Astrocyte (in vitro differentiated cells and primary cell): Measurements from ENCODE around the gene CARD9.

Experiments used
- EZH2 ChIP-seq: IDR thresholded peaks from 2 replicates; pipeline ENCODE4 v1.6.1; 2012; ENCODE audit warnings: mild to moderate bottlenecking, low read length, inconsistent platforms; ENCODE audit not compliant: insufficient read depth
- TF ChIP-seq, protein P1 (sequence below): IDR thresholded peaks from 2 replicates; pipeline ENCODE4 v1.5.1; 2011; ENCODE audit warnings: low read depth, mild to moderate bottlenecking, inconsistent platforms, low read length, moderate library complexity; ENCODE audit not compliant: insufficient read depth

DNA sequence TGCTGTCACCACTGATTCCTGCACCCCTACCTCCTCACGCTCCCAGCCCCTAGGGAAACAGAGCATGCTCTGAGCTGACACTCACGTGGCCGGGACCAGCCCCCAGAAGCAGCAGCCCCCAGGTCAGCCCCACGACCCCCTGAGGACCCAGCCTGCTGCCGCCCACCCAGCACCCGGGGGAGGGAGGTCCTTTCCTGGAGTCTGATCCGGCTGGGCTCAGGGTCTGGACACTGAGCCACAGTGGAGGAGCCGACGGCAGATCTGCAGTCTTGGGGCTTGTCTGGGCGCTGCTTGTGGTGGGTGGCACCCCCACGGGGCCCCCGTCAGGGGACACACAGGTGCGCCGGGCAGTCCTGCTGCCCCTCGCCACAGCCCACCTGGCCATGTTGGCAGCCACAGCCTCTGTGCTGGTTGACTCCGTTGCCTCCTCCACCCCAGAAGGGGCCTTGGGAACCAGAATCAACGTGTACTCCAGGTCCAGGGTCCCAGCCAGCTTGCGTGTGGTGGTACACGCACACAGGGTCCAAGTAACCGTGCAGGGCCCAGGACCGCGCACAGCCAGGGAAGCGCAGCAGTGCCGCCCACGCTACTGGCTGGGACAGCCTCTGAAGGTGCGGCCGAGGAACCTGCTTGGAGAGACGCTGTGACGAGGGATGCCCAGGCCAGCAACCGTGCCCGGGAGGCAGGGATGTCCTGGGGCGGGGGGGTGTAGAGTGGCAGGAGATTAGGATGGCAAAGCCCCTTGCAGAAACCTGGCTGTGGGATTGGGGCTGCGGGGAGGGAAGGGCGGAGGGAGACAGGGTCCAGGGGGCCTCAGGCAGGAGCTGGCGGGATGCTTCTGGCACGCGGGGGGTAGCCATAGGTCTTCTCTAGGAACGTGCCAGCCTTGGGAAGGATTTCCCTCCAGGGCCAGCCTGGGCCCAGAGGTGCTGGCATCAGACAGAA, 13.4 kb downstream of the CARD9 start:
- TF ChIP-seq, protein P1, sequence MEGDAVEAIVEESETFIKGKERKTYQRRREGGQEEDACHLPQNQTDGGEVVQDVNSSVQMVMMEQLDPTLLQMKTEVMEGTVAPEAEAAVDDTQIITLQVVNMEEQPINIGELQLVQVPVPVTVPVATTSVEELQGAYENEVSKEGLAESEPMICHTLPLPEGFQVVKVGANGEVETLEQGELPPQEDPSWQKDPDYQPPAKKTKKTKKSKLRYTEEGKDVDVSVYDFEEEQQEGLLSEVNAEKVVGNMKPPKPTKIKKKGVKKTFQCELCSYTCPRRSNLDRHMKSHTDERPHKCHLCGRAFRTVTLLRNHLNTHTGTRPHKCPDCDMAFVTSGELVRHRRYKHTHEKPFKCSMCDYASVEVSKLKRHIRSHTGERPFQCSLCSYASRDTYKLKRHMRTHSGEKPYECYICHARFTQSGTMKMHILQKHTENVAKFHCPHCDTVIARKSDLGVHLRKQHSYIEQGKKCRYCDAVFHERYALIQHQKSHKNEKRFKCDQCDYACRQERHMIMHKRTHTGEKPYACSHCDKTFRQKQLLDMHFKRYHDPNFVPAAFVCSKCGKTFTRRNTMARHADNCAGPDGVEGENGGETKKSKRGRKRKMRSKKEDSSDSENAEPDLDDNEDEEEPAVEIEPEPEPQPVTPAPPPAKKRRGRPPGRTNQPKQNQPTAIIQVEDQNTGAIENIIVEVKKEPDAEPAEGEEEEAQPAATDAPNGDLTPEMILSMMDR, result no peak
- TF ChIP-seq EZH2, result no peak
